DOHH2 (cell line): ENCODE measurements around the gene TMEM123.
"Not testable (repeated sequence)": the region's sequence is repeated elsewhere in the genome, so short reads cannot be mapped to it uniquely, and the experiment has no call there.

Source experiments
- H3F3A ChIP-seq: fragments of 200-600 bp; sonication (generic), shearing (Covaris generic); 2 replicates; pipeline ENCODE4 v1.6.0; 2016; ENCODE audit warnings: antibody characterized with exemption, mild to moderate bottlenecking; ENCODE audit not compliant: control insufficient read depth, insufficient read depth
- H3K27ac ChIP-seq: fragments of 200-600 bp; sonication (generic); 2 replicates; pipeline ENCODE4 v1.5.1; 2014; ENCODE audit warnings: low read depth, mild to moderate bottlenecking, low read length, moderate library complexity
- H3K27me3 ChIP-seq: fragments of 200-600 bp; sonication (generic); 2 replicates; pipeline ENCODE4 v1.6.1; 2014; ENCODE audit warnings: mild to moderate bottlenecking, low read length, mixed read lengths; ENCODE audit not compliant: control insufficient read depth
- H3K36me3 ChIP-seq: fragments of 200-600 bp; sonication (generic); 2 replicates; pipeline ENCODE4 v1.6.1; 2014; ENCODE audit warnings: mild to moderate bottlenecking, low read length, moderate library complexity, mixed read lengths; ENCODE audit not compliant: control insufficient read depth
- H3K4me1 ChIP-seq: fragments of 200-600 bp; sonication (generic); 2 replicates; pipeline ENCODE4 v1.6.1; 2014; ENCODE audit warnings: mild to moderate bottlenecking, low read length, mixed read lengths; ENCODE audit not compliant: control insufficient read depth
- H3K4me2 ChIP-seq: fragments of 200-600 bp; sonication (generic); 2 replicates; pipeline ENCODE4 v1.6.0; 2014; ENCODE audit warnings: mild to moderate bottlenecking, low read length, moderate library complexity
- H3K4me3 ChIP-seq: fragments of 200-600 bp; sonication (generic); 2 replicates; pipeline ENCODE4 v1.5.1; 2014; ENCODE audit warnings: mild to moderate bottlenecking, low read length, mixed read lengths
- H3K79me2 ChIP-seq: fragments of 200-600 bp; sonication (generic); 2 replicates; pipeline ENCODE4 v1.6.1; 2014; ENCODE audit warnings: mild to moderate bottlenecking, low read length, mixed read lengths; ENCODE audit not compliant: control insufficient read depth
- H3K9me2 ChIP-seq: fragments of 200-600 bp; sonication (generic); replicated peaks from 2 replicates; pipeline ENCODE4 v1.6.1; 2014; ENCODE audit warnings: mild to moderate bottlenecking, low read length, mixed read lengths; ENCODE audit not compliant: control insufficient read depth
- H3K9me3 ChIP-seq: fragments of 200-600 bp; sonication (generic); 2 replicates; pipeline ENCODE4 v1.6.1; 2014; ENCODE audit warnings: antibody characterized with exemption, low read length, mixed read lengths; ENCODE audit not compliant: control insufficient read depth, insufficient read depth
- H4K20me1 ChIP-seq: fragments of 200-600 bp; sonication (generic); 2 replicates; pipeline ENCODE4 v1.6.0; 2014; ENCODE audit warnings: low read depth, mild to moderate bottlenecking, antibody characterized with exemption, low read length, moderate library complexity; ENCODE audit not compliant: control insufficient read depth, insufficient read depth
- EZH2phosphoT487 ChIP-seq: fragments of 200-600 bp; sonication (generic); IDR thresholded peaks from 2 replicates; pipeline ENCODE4 v1.6.1; 2017; ENCODE audit warnings: borderline replicate concordance, mild to moderate bottlenecking, antibody characterized with exemption, low read length, moderate library complexity, mixed read lengths
- TF ChIP-seq, protein P1 (sequence below): fragments of 200-600 bp; sonication (generic); IDR thresholded peaks from one replicate; pipeline ENCODE4 v1.5.1; 2014; ENCODE audit warnings: antibody characterized with exemption, mild to moderate bottlenecking, low read depth, low read length; ENCODE audit not compliant: poor library complexity, severe bottlenecking

Gene TMEM123

GRCh38 chr11:102375720-102376399 is 76.7 kb downstream of the TMEM123 start:
- H3K9me2 ChIP-seq, result no peaks in the 10 kb centered on the region
- H3K9me3 ChIP-seq, result no peaks in the 10 kb centered on the region
- H3K4me1 ChIP-seq, result no peaks in the 10 kb centered on the region
- no peak overlapping the region for H3K27ac ChIP-seq
- H3K4me3 ChIP-seq, result no peak overlapping the region
- H4K20me1 ChIP-seq, result no peaks in the 10 kb centered on the region
- H3K36me3 ChIP-seq, result peaks cover 41% of the 10 kb centered on the region
- H3F3A ChIP-seq, result no peaks in the 10 kb centered on the region
- TF ChIP-seq, protein P1, sequence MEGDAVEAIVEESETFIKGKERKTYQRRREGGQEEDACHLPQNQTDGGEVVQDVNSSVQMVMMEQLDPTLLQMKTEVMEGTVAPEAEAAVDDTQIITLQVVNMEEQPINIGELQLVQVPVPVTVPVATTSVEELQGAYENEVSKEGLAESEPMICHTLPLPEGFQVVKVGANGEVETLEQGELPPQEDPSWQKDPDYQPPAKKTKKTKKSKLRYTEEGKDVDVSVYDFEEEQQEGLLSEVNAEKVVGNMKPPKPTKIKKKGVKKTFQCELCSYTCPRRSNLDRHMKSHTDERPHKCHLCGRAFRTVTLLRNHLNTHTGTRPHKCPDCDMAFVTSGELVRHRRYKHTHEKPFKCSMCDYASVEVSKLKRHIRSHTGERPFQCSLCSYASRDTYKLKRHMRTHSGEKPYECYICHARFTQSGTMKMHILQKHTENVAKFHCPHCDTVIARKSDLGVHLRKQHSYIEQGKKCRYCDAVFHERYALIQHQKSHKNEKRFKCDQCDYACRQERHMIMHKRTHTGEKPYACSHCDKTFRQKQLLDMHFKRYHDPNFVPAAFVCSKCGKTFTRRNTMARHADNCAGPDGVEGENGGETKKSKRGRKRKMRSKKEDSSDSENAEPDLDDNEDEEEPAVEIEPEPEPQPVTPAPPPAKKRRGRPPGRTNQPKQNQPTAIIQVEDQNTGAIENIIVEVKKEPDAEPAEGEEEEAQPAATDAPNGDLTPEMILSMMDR, result no peak
- TF ChIP-seq EZH2phosphoT487, result no peak
- no peaks in the 10 kb centered on the region for H3K79me2 ChIP-seq
- H3K27me3 ChIP-seq, result no peaks in the 10 kb centered on the region
- H3K4me2 ChIP-seq, result no peak overlapping the region

- not testable (repeated sequence) for H3K27ac ChIP-seq, H3K4me1 ChIP-seq, H3K9me3 ChIP-seq, H3K79me2 ChIP-seq, H3K4me2 ChIP-seq, H4K20me1 ChIP-seq, H3F3A ChIP-seq, H3K9me2 ChIP-seq, H3K27me3 ChIP-seq, H3K4me3 ChIP-seq
- H3K36me3 ChIP-seq, result peaks cover 36% of the 10 kb centered on the region
These were observed 77.7 kb downstream of the TMEM123 start for GRCh38 chr11:102374633-102375424.

DNA sequence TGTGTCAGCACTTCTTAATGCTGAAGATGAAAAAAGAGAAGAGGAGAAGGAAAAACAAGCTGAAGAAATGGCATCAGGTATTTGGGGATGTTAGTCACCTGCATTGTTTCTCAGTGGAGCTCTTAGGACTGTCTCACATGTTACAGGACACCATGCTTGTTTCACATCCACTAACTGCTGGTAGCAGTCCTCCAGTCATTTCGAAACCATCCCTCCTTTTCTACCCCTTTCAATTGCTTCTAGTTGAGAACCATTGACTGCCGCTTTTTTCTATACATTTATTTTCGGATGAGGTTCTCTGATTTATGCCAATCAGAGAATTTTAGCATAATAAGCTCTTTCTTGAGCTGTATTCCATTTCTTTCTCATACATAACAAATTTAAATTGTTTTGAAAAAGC is 84.1 kb downstream of the TMEM123 start:
- no peak overlapping the region for H3K4me2 ChIP-seq
- no peak overlapping the region for H3K4me3 ChIP-seq
- no peak overlapping the region for H3K27ac ChIP-seq
- no peaks in the 10 kb centered on the region for H3K79me2 ChIP-seq
- H3K4me1 ChIP-seq, result peaks cover 11% of the 10 kb centered on the region
- no peaks in the 10 kb centered on the region for H3K27me3 ChIP-seq
- no peaks in the 10 kb centered on the region for H4K20me1 ChIP-seq
- H3K36me3 ChIP-seq, result peaks cover 28% of the 10 kb centered on the region
- H3K9me2 ChIP-seq, result no peaks in the 10 kb centered on the region
- H3K9me3 ChIP-seq, result no peaks in the 10 kb centered on the region
- TF ChIP-seq, protein P1, result no peak
- TF ChIP-seq EZH2phosphoT487, result no peak
- H3F3A ChIP-seq, result peaks cover 10% of the 10 kb centered on the region

DNA sequence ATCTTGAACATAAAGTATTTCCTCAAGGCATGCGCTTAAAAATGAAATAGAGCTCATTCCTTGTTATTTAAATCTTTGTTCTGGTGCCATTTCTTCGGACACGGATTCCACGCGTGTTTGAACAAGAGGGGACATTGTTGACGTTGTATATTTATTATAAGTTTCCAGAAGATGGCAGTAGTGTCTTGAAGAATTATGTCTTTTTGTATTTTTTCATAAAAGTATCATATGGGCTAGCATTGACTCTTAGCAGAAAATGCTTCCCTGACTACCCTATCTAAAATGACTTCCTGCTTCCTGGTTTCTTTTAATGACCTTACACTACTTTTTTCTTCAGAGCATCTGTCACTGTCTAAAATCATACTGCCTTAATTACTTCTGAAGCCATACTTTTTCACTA is 85.2 kb downstream of the TMEM123 start:
- Histone ChIP-seq H3K36me3 (peaks cover 35% of the 10 kb centered on the region), H3K27ac (no peak overlapping the region), H3K79me2 (no peaks in the 10 kb centered on the region), H3K9me3 (no peaks in the 10 kb centered on the region), H3K4me3 (no peak overlapping the region), H3F3A (peaks cover 10% of the 10 kb centered on the region), H3K4me2 (no peak overlapping the region), H3K4me1 (peaks cover 11% of the 10 kb centered on the region), H3K27me3 (no peaks in the 10 kb centered on the region), H4K20me1 (no peaks in the 10 kb centered on the region), H3K9me2 (no peaks in the 10 kb centered on the region)
- no peak for TF ChIP-seq EZH2phosphoT487
- TF ChIP-seq, protein P1, result peak; percentile 38
